AG04450 (cell line): ENCODE data around the gene PTPRT. TPM values are rescaled to one million over a fixed set of nuclear protein-coding genes. Genes with fewer than 3 reads are reported as not detected.

Source experiments
- CTCF ChIA-PET: fragments of 300-600, 350-600 bp; formaldehyde crosslinking; extraction: SDS; loops from one replicate; lab custom pipeline; 2022; ENCODE audit warnings: antibody characterized with exemption, inconsistent platforms; lab: Charles Lee
- POLR2A ChIA-PET: fragments of 350-600 bp; formaldehyde crosslinking; extraction: SDS; loops from one replicate; lab custom pipeline; 2021; ENCODE audit warnings: antibody characterized with exemption, inconsistent platforms; lab: Yijun Ruan, JAX
- DNase-seq: peaks from one replicate; pipeline ENCODE4 v3.0.0-alpha.2; 2011; ENCODE audit warnings: low read depth, low spot score
- H3K27ac ChIP-seq: one replicate; pipeline ENCODE4 v1.5.1; 2012; ENCODE audit warnings: low read depth, low read length, control low read depth
- H3K27me3 ChIP-seq: one replicate; pipeline ENCODE4 v1.6.0; 2012; ENCODE audit warnings: low read length; ENCODE audit not compliant: control insufficient read depth, insufficient read depth
- H3K4me3 ChIP-seq: 2 replicates; pipeline ENCODE4 v1.5.1; 2011; ENCODE audit warnings: mild to moderate bottlenecking, low read depth, low read length, control low read depth
- H3K9me3 ChIP-seq: 2 replicates; pipeline ENCODE4 v1.5.1; 2012; ENCODE audit warnings: low read length; ENCODE audit not compliant: control insufficient read depth, insufficient read depth
- polyA plus RNA-seq: library from polyadenylated mRNA; depleted of rRNA; stranded (reverse); fragments of >200 nt; gene quantifications from 2 replicates; pipeline ENCODE4 v1.2.3, GENCODE V29; 2011
- TF ChIP-seq, protein P1 (sequence below): IDR thresholded peaks from 2 replicates; pipeline ENCODE4 v1.5.1; 2011; ENCODE audit warnings: low read depth, low read length, control low read depth, inconsistent platforms

The PTPRT gene
- polyA plus RNA-seq, 1 experiment, result not detected

DNA sequence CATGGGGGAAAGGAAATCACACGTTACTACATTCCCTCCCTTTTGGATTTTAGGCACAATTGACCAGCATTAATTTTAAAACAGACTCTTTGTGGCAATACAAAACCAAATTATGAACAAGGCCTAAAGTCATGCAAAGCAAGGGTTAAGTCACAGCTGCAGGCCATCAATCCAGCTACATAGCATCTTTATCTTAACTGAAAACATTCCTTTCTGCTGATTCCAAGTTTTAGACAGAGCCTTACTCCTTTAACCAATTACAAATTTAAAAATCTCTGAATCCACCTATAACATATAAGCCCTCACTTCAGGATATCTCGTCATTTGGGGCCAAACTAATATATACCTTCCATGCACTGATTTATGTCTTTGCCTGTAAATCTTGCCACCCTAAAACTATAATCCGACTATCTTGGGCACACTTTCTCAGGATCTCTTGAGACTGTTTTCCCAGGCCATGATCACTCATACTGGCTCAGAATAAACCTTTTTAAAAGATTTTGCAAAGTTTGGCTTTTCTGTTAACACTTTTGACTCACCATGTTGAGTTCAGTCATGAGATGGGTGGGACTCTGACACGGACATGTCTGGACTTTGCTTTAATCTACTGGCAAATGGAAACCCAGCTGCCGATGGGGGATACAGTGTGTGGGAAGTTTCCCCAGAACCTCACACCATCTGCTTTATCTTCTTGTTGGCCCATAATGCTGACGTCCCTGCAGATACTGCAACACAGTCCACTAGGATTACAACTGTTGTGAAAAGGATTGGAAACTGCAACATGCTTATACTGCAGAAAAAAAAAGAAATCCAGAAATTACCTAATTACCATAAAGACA, 757.0 kb downstream of the PTPRT start:
- ChIA-PET CTCF (no interaction called here), POLR2A (no interaction called here)
- peaks cover 23% of the 10 kb centered on the region for H3K9me3 ChIP-seq
- no peak for DNase-seq
- TF ChIP-seq, protein P1, sequence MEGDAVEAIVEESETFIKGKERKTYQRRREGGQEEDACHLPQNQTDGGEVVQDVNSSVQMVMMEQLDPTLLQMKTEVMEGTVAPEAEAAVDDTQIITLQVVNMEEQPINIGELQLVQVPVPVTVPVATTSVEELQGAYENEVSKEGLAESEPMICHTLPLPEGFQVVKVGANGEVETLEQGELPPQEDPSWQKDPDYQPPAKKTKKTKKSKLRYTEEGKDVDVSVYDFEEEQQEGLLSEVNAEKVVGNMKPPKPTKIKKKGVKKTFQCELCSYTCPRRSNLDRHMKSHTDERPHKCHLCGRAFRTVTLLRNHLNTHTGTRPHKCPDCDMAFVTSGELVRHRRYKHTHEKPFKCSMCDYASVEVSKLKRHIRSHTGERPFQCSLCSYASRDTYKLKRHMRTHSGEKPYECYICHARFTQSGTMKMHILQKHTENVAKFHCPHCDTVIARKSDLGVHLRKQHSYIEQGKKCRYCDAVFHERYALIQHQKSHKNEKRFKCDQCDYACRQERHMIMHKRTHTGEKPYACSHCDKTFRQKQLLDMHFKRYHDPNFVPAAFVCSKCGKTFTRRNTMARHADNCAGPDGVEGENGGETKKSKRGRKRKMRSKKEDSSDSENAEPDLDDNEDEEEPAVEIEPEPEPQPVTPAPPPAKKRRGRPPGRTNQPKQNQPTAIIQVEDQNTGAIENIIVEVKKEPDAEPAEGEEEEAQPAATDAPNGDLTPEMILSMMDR, result no peak
- no peak overlapping the region for H3K4me3 ChIP-seq
- H3K27me3 ChIP-seq, result no peaks in the 10 kb centered on the region
- no peak overlapping the region for H3K27ac ChIP-seq

DNA sequence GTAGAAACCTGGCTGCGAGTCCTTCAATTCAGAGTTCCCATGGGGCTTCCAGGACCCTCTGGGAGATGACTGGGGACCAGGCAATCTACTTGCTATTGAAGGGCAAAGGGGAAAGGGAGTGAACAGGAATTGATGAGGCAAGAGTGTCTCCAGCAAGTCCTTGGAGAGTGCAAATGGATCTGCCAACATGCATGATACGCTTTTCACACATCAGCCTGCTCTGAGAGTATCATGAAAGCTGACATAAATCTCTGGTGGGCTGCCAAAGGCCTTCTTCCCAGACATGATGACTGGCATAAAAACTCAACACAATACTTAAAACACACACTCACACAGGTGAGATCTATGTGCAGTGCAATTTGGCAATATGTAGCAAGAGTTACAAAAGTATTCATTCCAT, 759.1 kb downstream of the PTPRT start:
- Histone ChIP-seq H3K27me3 (no peaks in the 10 kb centered on the region), H3K27ac (no peak overlapping the region), H3K9me3 (peaks cover 35% of the 10 kb centered on the region), H3K4me3 (no peak overlapping the region)
- TF ChIP-seq, protein P1, result no peak
- POLR2A ChIA-PET, result no interaction called here
- no peak for DNase-seq
- CTCF ChIA-PET, result no interaction called here

DNA sequence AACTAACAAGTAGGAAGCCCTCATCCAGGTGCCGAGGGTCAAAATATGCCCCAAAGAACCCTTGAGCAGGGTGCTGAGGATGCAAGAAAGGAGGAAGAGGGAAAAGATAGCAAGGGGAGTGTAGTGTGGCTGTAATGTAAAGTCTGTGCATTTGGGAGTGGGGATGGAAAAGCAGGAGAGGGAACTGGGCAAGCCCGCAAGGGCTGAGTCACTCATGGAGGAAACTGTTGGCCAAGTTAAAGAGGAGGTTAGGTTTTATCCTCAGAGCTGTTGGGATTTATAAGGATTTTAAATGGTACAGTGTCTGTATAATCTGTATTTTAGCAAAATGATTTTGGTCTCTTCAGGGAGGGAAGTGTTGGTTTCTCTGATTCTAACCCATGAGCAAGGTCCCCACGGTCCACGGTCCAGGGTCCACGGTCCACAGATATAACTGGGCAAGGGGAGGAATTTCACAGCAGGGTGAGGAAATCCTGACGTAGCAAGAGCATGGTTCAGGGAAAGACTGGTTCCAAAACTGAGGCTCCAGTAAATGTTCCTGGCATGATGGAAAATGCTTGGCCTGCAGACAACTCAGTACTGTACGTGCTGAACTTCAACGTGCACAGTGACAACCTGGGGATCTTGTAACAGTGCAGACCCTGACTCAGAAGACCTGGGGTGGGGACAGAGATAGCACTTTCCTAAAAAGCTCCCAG, 759.8 kb downstream of the PTPRT start:
- H3K27me3 ChIP-seq, result no peaks in the 10 kb centered on the region
- no peak overlapping the region for H3K4me3 ChIP-seq
- no peak overlapping the region for H3K27ac ChIP-seq
- H3K9me3 ChIP-seq, result peaks cover 36% of the 10 kb centered on the region
- POLR2A ChIA-PET, result no interaction called here
- DNase-seq, result no peak
- CTCF ChIA-PET, result no interaction called here
- TF ChIP-seq, protein P1, result no peak

DNA sequence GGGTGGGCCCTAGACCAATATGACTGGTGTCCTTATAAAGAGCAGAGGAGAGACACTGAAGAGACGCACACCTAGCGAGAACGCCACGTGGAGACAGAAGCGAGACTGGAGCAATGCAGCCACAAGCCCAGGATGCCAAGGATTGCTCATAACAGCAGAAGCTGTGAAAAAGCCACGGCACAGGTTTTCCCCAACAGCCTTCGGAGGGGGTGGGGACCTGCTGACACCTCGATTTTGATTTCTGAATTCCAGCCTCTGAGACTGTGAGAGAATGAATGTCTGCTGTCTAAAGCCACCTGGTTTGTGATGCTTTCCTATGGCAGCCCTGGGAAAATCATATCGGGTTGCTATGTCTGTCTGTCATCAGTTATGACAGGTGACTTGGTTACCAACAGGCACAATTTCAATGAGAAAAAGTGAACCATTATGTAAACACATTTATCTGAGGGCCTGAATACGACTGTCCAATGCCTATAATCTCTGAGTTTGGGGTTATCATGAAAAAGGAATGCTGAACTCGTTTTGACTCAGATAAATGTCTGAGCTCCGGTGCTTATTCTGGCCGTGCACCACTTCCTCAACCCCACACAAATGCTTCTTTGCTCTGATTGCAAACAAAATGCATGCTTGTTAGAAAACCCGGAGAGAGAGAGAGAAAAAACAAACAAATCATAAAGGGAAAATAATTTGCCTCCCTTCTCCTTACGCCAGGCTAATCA, 769.7 kb downstream of the PTPRT start:
- peaks cover 14% of the 10 kb centered on the region; the same call in 1 of the 2 replicates for H3K9me3 ChIP-seq
- H3K27ac ChIP-seq, result no peak overlapping the region

More for the DNA sequence above, 769.7 kb downstream of the PTPRT start:
- CTCF ChIA-PET, result no interaction called here
- TF ChIP-seq, protein P1, result no peak
- no peak for DNase-seq
- Histone ChIP-seq H3K4me3 (no peak overlapping the region), H3K27me3 (no peaks in the 10 kb centered on the region)
- POLR2A ChIA-PET, result no interaction called here
